Prostate gland (tissue), 2 donors: ENCODE data around the gene CCDC34. TPM values are rescaled to one million over a fixed set of nuclear protein-coding genes. Genes with fewer than 3 reads are reported as not detected.

Experiments used
- DNase-seq: peaks from one replicate; pipeline ENCODE4 v3.0.0-alpha.2; 2019; ENCODE audit warnings: low spot score
- H3K27ac ChIP-seq, 2 donors: fragments of 200-600 bp; sonication (generic); 2 replicates each; pipeline ENCODE4 v1.5.1; 2017 to 2019
- H3K27me3 ChIP-seq: fragments of 200-600 bp; sonication (generic); replicated peaks from 2 replicates; pipeline ENCODE4 v1.5.1; 2019; ENCODE audit not compliant: insufficient read depth
- H3K36me3 ChIP-seq, 2 donors: fragments of 200-600 bp; sonication (generic); 1 replicate in 1 of 2; 2 replicates in 1 of 2; pipeline versions ENCODE4 v1.5.1 to v1.8.1; 2017 to 2019
- H3K4me1 ChIP-seq: fragments of 200-600 bp; sonication (generic); replicated peaks from 2 replicates; pipeline ENCODE4 v1.5.1; 2019
- H3K4me3 ChIP-seq, 2 donors: fragments of 200-600 bp; sonication (generic); 2 replicates each; pipeline ENCODE4 v1.5.1; 2017 to 2019
- H3K9me3 ChIP-seq: fragments of 200-600 bp; sonication (generic); 2 replicates; pipeline ENCODE4 v1.5.1; 2017
- POLR2A ChIP-seq: fragments of 450-650 bp; IDR thresholded peaks from one replicate; pipeline ENCODE4 v1.6.1; 2016; ENCODE audit warnings: antibody characterized with exemption, mild to moderate bottlenecking
- POLR2AphosphoS5 ChIP-seq: sonication (generic); formaldehyde crosslinking; IDR thresholded peaks from one replicate; pipeline ENCODE4 v1.6.1; 2017; ENCODE audit warnings: antibody characterized with exemption
- WGBS: methylation state at CpG from one replicate; pipeline ENCODE4 v1.1.5; 2018; 5-methylcytosine and 5-hydroxymethylcytosine counted together
- intact Hi-C: fragments of 100-400 bp; cut with DNase I; formaldehyde crosslinking; loops from one replicate; pipeline ENCODE4 v1.14.2; 2022
- total RNA-seq, 2 donors: library from RNA; depleted of rRNA; stranded (reverse); fragments of >200 nt; gene quantifications; one replicate each; pipeline ENCODE4 v1.1.0, GENCODE V29; 2016
- TF ChIP-seq, protein P1 (sequence below), 4 experiments: fragments of 200-600 bp in 2 of 4; fragments of 450-650 bp in 2 of 4; sonication (generic) in 2 of 4; IDR thresholded peaks; 1 replicate in 3 of 4; 2 replicates in 1 of 4; pipeline ENCODE4 v1.5.1; 2016 to 2019; ENCODE audit warnings: antibody characterized with exemption in 4 of 4, mild to moderate bottlenecking in 2 of 4, moderate library complexity in 2 of 4

CCDC34 gene
- total RNA-seq, 2 donors from 2014 or later, result 5.7 to 6.7 TPM

DNA sequence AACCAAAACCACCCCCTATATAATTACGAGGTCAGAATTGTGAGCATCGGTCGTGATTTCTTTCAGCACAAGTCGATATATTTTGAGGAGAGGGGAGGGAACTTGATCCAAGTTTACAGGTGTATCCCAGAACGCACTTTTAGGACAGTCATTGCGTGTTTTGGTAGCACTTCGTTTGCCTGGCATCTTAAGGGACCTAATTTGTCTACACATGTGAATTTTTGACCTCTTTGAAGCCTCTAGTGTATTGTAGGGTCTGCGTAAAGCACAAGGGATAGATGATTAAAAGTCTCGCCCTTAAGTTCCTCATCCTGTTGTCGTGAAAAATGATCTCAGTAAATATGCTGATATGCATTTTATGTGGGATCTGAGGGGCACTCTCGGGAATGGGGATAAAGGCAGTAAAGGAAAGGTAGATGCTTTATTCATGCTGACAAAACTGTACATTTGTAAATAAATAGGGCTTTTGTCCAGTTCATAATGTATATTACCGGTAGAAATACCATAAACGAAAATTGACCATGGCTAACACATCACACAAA lies 632 bp upstream of the CCDC34 start:
- no peak for DNase-seq
- H3K4me1 ChIP-seq, result no peaks in the 10 kb centered on the region
- no peaks in the 10 kb centered on the region for H3K27me3 ChIP-seq
- peak overlapping the region; percentile 47 to 67 for H3K27ac ChIP-seq
- TF ChIP-seq POLR2A (no peak), POLR2AphosphoS5 (no peak)
- TF ChIP-seq, protein P1, sequence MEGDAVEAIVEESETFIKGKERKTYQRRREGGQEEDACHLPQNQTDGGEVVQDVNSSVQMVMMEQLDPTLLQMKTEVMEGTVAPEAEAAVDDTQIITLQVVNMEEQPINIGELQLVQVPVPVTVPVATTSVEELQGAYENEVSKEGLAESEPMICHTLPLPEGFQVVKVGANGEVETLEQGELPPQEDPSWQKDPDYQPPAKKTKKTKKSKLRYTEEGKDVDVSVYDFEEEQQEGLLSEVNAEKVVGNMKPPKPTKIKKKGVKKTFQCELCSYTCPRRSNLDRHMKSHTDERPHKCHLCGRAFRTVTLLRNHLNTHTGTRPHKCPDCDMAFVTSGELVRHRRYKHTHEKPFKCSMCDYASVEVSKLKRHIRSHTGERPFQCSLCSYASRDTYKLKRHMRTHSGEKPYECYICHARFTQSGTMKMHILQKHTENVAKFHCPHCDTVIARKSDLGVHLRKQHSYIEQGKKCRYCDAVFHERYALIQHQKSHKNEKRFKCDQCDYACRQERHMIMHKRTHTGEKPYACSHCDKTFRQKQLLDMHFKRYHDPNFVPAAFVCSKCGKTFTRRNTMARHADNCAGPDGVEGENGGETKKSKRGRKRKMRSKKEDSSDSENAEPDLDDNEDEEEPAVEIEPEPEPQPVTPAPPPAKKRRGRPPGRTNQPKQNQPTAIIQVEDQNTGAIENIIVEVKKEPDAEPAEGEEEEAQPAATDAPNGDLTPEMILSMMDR (IDR thresholded peaks at IDR 0.05), result no peak
- H3K36me3 ChIP-seq, result no peaks in the 10 kb centered on the region
- peak overlapping the region; percentile 63 to 68 for H3K4me3 ChIP-seq
- no peaks in the 10 kb centered on the region for H3K9me3 ChIP-seq
- intact Hi-C loops, result loop anchor here (10.0 kb wide), 1 partner anchor 111 kb away; the partner anchor contains the start of gene LGR4
- 26% methylated on average over 13 of the region's 13 CpGs for WGBS

GRCh38 chr11:27361649-27362431 lies 1.2 kb downstream of the CCDC34 start:
- H3K4me3 ChIP-seq, result no peak overlapping the region
- DNase-seq, result no peak
- no peak overlapping the region for H3K27ac ChIP-seq
- no peaks in the 10 kb centered on the region for H3K9me3 ChIP-seq
- 51% methylated on average over 8 of the region's 8 CpGs for whole genome bisulfite sequencing
- intact Hi-C loops, result loop anchor here (10.0 kb wide), 1 partner anchor 113 kb away; the partner anchor contains the start of gene LGR4
- TF ChIP-seq POLR2A (no peak), POLR2AphosphoS5 (no peak)
- TF ChIP-seq, protein P1 (IDR thresholded peaks at IDR 0.05), result no peak
- H3K27me3 ChIP-seq, result no peaks in the 10 kb centered on the region
- no peaks in the 10 kb centered on the region for H3K4me1 ChIP-seq
- H3K36me3 ChIP-seq, result no peaks in the 10 kb centered on the region

DNA sequence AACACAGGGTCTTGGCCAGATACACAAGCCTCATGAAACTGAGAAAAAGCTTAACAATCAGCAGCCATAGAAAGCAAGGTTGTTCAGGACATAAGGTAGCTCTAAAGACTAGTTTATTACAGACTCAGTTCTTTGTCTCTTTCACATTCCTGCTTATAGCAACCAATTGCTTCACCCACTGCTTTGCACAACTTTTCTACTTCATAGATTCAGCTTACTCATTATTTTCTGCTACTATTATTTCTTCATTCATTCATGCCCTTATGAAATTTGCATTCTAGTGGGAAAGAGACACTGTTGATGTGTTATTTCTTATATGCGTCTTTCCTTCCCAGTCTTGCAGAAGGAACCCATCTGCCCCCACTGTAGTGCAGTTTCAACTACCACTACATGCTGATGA lies 4.7 kb downstream of the CCDC34 start:
- Histone ChIP-seq H3K27ac (no peak overlapping the region), H3K27me3 (no peaks in the 10 kb centered on the region), H3K4me1 (no peaks in the 10 kb centered on the region), H3K4me3 (no peak overlapping the region), H3K9me3 (no peaks in the 10 kb centered on the region), H3K36me3 (no peaks in the 10 kb centered on the region)
- 97% methylated on average over 1 of the region's 1 CpG for whole genome bisulfite sequencing
- TF ChIP-seq POLR2A (no peak), POLR2AphosphoS5 (no peak)
- TF ChIP-seq, protein P1 (IDR thresholded peaks at IDR 0.05), result no peak
- no peak for DNase-seq
- intact Hi-C loops, result no loop called here

GRCh38 chr11:27357250-27357649 lies 5.8 kb downstream of the CCDC34 start:
- no peak overlapping the region for H3K4me3 ChIP-seq
- DNase-seq, result peak; percentile 48
- H3K36me3 ChIP-seq, result no peaks in the 10 kb centered on the region
- H3K27me3 ChIP-seq, result no peaks in the 10 kb centered on the region
- no peak overlapping the region for H3K27ac ChIP-seq
- H3K4me1 ChIP-seq, result no peaks in the 10 kb centered on the region
- intact Hi-C loops, result no loop called here
- TF ChIP-seq, protein P1 (IDR thresholded peaks at IDR 0.05), result no peak
- TF ChIP-seq POLR2AphosphoS5, result peak; percentile 52
- H3K9me3 ChIP-seq, result no peaks in the 10 kb centered on the region
- WGBS, result 50% methylated on average over 4 of the region's 4 CpGs
